GM21526 (cell line): ENCODE results near the gene IRF2BP2.
"Not testable (repeated sequence)": the region's sequence is repeated elsewhere in the genome, so short reads cannot be mapped to it uniquely, and the experiment has no call there.

ENCODE experiments used
- ATAC-seq: cut with Tn5 transposase; IDR thresholded peaks from one replicate; pipeline ENCODE4 v1.9.1; 2021; ENCODE audit warnings: moderate library complexity; ENCODE audit not compliant: unreplicated experiment, low FRiP score

Gene IRF2BP2

GRCh38 chr1:234634922-234635321, 24.9 kb upstream of the IRF2BP2 start:
- not testable (repeated sequence) for ATAC-seq

- no peak for ATAC-seq
Measured at GRCh38 chr1:234634387-234634786, 24.4 kb upstream of the IRF2BP2 start.

GRCh38 chr1:234633246-234634003, 23.4 kb upstream of the IRF2BP2 start:
- no peak for ATAC-seq

GRCh38 chr1:234632225-234632624, 22.2 kb upstream of the IRF2BP2 start:
- ATAC-seq: no peak

GRCh38 chr1:234631721-234632125, 21.7 kb upstream of the IRF2BP2 start:
- ATAC-seq: no peak

GRCh38 chr1:234629026-234629425, 19.0 kb upstream of the IRF2BP2 start:
- no peak for ATAC-seq

- ATAC-seq: no peak
Measured at GRCh38 chr1:234628089-234628488, 18.1 kb upstream of the IRF2BP2 start.

GRCh38 chr1:234627009-234627950, 17.3 kb upstream of the IRF2BP2 start:
- no peak for ATAC-seq

GRCh38 chr1:234626391-234626790, 16.4 kb upstream of the IRF2BP2 start:
- no peak for ATAC-seq

GRCh38 chr1:234624724-234625117, 14.7 kb upstream of the IRF2BP2 start:
- ATAC-seq: no peak

- ATAC-seq: no peak
Measured at GRCh38 chr1:234621657-234622335, 11.8 kb upstream of the IRF2BP2 start.

- no peak for ATAC-seq
Measured at GRCh38 chr1:234621127-234621468, 11.1 kb upstream of the IRF2BP2 start.

- no peak for ATAC-seq
Measured at GRCh38 chr1:234620272-234621126, 10.5 kb upstream of the IRF2BP2 start.

GRCh38 chr1:234619794-234620247, 9.8 kb upstream of the IRF2BP2 start:
- ATAC-seq: no peak

- ATAC-seq: no peak
Measured at GRCh38 chr1:234619071-234619480, 9.1 kb upstream of the IRF2BP2 start.

GRCh38 chr1:234618737-234619049, 8.7 kb upstream of the IRF2BP2 start:
- ATAC-seq: no peak

- ATAC-seq: no peak
Measured at GRCh38 chr1:234617986-234618736, 8.2 kb upstream of the IRF2BP2 start.

- ATAC-seq: no peak
Measured at GRCh38 chr1:234617131-234617985, 7.4 kb upstream of the IRF2BP2 start.

- ATAC-seq: no peak
Measured at GRCh38 chr1:234616644-234617043, 6.7 kb upstream of the IRF2BP2 start.
